ENCODE measurements around the gene GDPGP1. TPM values are rescaled to one million over a fixed set of nuclear protein-coding genes. Genes with fewer than 3 reads are reported as not detected.
A peak's percentile ranks its signal among the peaks of the same experiment; 100 is the strongest.

Gene GDPGP1
- total and polyA plus RNA-seq, 2 donors (not counting 1 experiment from before 2014, with no cell fraction given): 9.3 to 10.4 TPM

DNA sequence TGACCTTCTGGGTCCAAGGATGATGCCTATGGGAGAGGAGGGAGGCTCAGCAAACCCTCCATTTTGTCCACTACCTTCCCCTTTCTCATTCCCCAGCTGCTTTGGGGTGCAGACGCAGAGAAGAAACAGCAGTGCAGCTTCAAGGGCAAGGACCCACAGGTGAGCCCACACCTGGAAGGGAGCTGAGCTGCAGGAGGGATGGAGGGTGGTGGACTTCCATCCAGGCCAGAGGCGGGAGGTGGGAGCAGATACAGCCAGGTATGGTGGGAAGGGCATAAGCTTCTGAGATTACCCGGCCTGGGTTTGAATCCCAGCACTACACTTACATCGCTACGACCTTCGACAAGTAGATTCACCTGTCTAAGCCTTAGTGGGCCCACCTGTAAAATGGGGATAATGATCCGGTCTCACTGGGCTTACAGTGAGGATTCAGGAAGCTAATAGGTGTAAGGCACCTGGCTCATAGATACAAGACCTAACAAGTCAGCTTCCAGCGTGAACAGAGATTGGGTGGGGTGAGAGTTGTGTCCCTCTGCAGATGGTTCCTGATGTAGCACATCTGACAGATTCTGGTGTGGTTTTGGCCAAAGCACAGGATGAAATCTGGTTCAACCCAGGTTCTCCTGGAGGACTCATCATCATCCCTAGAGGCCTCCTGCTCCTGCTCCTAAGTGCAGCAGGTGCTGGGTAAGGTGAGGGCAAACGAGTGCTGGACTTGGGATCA, 16.2 kb upstream of the GDPGP1 start:
- peak overlapping the region; percentile 73 for H3K4me3 Mint-ChIP-seq
- CTCF ChIA-PET: interaction anchor here (0.8 to 12.6 kb wide), 10 partner anchors 10 to 324 kb away, joined by 3 to 274 read pairs (median 10); partner anchors contain the start of genes AP3S2, CIB1, GDPGP1 and SEMA4B

More for the DNA sequence above, 16.2 kb upstream of the GDPGP1 start:
- H3K36me3 ChIP-seq (replicated peaks in 1 of 2; ENCODE audit: control extremely low read depth in 1 of 2, control insufficient read depth in 1 of 2, extremely low read depth in 1 of 2, insufficient read depth in 2 of 2, low read length in 1 of 2): peaks cover 3 to 56% of the 10 kb centered on the region in 2 experiments
- H3K4me3 ChIP-seq (ENCODE audit: control extremely low read depth in 1 of 5, extremely low read depth in 1 of 5, insufficient read depth in 1 of 5, low read depth in 2 of 5, low read length in 4 of 5): no peak overlapping the region
- Mint-ChIP-seq H3K9me3 (ENCODE audit: insufficient read depth) (no peaks in the 10 kb centered on the region), H3K27ac (peak overlapping the region; percentile 94), H3K4me1 (peaks cover 82% of the 10 kb centered on the region), H3K27me3 (no peaks in the 10 kb centered on the region)
- no peak for ATAC-seq (ENCODE audit: low read depth)
- peak overlapping the region; percentile 30 to 86 for H3K27ac ChIP-seq (ENCODE audit: low read length in 2 of 2)
- WGBS (ENCODE audit: insufficient coverage): 81% methylated on average over 6 of the region's 9 CpGs
- peaks cover 0 to 4% (median 0%) of the 10 kb centered on the region in 3 donors for H3K9me3 ChIP-seq (ENCODE audit: control extremely low read depth in 1 of 3, control insufficient read depth in 2 of 3, insufficient read depth in 1 of 3, low read length in 2 of 3)
- POLR2A ChIA-PET: interaction anchor here (0.5 to 9.0 kb wide), 7 partner anchors 12 to 62 kb away, joined by 3 to 163 read pairs (median 36); partner anchors contain the start of genes CIB1, GDPGP1 and SEMA4B
- H3K27me3 ChIP-seq (replicated peaks in 1 of 4; ENCODE audit: control extremely low read depth in 1 of 4, control insufficient read depth in 3 of 4, insufficient read depth in 4 of 4, low read length in 3 of 4): no peaks in the 10 kb centered on the region
- no peak for DNase-seq
- intact Hi-C loops (cut with micrococcal nuclease): loop anchor here (10.0 kb wide), 2 partner anchors 323 to 447 kb away; partner anchors contain the start of gene AP3S2
- H3K79me2 ChIP-seq (ENCODE audit: control insufficient read depth, insufficient read depth, low read length): peaks cover 86% of the 10 kb centered on the region
- H4K20me1 ChIP-seq (ENCODE audit: control insufficient read depth, insufficient read depth, low read length, poor library complexity, severe bottlenecking): peaks cover 23% of the 10 kb centered on the region
- H3K9ac ChIP-seq (ENCODE audit: low read length): peak overlapping the region; percentile 8
- no peak for TF ChIP-seq EZH2 (IDR thresholded peaks at IDR 0.05; ENCODE audit: borderline replicate concordance, insufficient read depth, low read depth, low read length, poor library complexity, severe bottlenecking)
- TF ChIP-seq, protein P1, sequence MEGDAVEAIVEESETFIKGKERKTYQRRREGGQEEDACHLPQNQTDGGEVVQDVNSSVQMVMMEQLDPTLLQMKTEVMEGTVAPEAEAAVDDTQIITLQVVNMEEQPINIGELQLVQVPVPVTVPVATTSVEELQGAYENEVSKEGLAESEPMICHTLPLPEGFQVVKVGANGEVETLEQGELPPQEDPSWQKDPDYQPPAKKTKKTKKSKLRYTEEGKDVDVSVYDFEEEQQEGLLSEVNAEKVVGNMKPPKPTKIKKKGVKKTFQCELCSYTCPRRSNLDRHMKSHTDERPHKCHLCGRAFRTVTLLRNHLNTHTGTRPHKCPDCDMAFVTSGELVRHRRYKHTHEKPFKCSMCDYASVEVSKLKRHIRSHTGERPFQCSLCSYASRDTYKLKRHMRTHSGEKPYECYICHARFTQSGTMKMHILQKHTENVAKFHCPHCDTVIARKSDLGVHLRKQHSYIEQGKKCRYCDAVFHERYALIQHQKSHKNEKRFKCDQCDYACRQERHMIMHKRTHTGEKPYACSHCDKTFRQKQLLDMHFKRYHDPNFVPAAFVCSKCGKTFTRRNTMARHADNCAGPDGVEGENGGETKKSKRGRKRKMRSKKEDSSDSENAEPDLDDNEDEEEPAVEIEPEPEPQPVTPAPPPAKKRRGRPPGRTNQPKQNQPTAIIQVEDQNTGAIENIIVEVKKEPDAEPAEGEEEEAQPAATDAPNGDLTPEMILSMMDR (IDR thresholded peaks at IDR 0.05): no peak
- peak overlapping the region; percentile 55 for H3K4me2 ChIP-seq (replicated peaks; ENCODE audit: low read depth, low read length, poor library complexity, severe bottlenecking)
- no peak overlapping the region for H2AFZ ChIP-seq (ENCODE audit: insufficient read depth, low read depth, low read length, poor library complexity, severe bottlenecking)
- peaks cover 75 to 86% of the 10 kb centered on the region in 2 donors for H3K4me1 ChIP-seq (ENCODE audit: control insufficient read depth in 2 of 2, insufficient read depth in 2 of 2, low read length in 2 of 2)
